GM19455 (cell line): ENCODE data around the gene TWIST1.

Experiments used
- ATAC-seq: cut with Tn5 transposase; IDR thresholded peaks from one replicate; pipeline ENCODE4 v1.9.1; 2021; ENCODE audit not compliant: unreplicated experiment

The TWIST1 gene

DNA sequence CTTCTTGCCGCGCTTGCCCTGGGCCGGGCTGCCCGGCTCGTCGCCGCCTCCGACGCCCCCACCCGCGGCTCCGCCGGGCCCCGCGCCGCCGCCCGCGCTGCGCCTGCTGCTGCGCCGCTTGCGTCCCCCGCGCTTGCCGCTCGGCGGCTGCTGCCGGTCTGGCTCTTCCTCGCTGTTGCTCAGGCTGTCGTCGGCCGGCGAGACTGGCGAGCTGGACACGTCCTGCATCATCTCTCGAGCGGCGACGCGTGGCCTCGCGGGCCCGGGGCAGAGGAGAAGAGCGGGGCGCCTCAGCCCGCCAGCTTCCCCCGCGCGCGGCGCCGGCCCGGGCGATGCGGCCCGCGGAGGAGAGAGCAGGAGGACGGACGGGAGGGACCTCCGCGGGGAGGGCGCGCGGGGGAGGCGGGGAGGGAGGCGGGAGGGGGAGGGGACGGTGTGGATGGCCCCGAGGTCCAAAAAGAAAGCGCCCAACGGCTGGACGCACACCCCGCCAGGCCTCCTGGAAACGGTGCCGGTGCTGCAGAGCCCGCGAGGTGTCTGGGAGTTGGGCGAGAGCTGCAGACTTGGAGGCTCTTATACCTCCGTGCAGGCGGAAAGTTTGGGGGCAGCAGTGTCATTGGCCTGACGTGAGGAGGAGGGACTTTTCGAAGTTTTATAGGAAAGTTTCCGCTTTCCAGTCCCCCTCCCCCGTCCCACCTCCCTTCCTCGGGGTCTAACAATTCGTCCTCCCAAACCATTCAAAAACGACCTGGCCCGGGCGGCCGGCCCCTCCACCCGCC lies at the start of gene TWIST1:
Gene TWIST1, minus strand, starts transcription at position 546 of the 779 bp plus-strand sequence. Its CDS starts 315 bp downstream, at position 231.
- ATAC-seq: no peak

DNA sequence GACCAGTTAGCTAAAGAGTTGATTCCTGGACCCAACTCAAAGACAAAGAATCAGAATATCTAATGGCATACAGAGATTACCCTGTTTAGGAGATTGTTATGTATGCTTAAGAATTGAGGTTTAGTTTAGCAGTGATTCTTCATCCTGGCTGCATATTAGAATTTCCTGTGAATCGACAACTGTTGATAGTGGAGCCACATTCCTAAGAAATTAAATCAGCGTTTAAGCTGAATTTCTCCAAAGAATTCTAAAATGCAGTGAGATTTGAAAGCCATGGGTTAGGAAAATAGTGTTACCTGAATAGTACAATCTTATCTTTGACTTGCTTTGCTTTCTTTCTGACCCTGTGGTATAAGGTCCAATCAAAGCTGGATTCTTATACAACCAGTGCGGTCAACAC lies 44.2 kb upstream of the TWIST1 start:
- ATAC-seq: no peak

DNA sequence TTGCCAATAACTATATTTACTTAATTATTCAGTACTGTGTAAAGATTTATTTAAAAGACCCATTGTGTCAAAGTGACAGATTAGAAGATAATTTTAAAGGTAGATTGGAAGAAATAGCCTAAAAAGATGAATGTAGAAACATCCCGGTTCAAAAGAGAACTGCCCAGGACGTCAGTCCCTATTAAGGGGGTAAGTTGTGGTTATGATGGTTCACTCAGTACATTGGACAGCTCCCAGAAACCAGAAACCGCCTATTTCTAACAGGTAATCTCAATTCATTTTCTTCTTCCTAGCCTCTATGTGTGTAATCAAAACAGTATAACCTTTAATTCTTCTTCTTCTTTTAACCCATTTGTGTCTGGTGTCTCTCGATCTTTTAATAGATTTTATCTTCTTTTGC lies 29.3 kb upstream of the TWIST1 start:
- no peak for ATAC-seq

DNA sequence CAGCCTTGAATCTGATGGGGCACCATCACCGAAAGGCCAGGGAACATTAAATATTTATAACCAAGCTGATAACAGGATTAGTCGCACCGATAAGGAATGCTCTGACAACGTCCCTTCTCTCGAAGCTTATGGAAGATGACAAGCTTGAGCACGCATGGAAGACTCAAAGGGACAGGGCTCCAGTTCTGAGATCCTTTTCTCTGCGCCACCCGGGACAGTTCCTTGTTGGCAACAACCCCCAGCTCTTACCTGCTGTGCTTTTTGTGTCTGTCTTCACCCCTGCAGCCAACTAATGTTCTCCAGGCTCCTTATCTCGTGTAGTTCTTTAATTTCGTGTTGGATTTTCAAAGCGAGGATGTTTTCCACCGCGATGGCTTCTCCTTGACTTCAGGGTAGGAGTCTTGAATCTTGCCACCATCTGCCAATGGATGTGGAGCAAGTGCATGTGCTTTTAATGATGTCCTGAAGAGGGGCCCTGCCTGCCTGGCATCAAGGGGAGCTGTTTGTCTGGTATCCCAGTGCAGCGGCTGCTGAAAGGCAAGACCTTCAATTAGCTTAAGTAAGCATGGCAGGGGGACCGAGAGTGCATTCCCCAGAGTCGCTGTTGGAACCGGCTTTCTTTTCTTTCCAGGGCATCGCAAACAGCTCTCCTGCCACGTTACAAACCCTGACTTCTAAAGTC lies 28.1 kb upstream of the TWIST1 start:
- no peak for ATAC-seq

DNA sequence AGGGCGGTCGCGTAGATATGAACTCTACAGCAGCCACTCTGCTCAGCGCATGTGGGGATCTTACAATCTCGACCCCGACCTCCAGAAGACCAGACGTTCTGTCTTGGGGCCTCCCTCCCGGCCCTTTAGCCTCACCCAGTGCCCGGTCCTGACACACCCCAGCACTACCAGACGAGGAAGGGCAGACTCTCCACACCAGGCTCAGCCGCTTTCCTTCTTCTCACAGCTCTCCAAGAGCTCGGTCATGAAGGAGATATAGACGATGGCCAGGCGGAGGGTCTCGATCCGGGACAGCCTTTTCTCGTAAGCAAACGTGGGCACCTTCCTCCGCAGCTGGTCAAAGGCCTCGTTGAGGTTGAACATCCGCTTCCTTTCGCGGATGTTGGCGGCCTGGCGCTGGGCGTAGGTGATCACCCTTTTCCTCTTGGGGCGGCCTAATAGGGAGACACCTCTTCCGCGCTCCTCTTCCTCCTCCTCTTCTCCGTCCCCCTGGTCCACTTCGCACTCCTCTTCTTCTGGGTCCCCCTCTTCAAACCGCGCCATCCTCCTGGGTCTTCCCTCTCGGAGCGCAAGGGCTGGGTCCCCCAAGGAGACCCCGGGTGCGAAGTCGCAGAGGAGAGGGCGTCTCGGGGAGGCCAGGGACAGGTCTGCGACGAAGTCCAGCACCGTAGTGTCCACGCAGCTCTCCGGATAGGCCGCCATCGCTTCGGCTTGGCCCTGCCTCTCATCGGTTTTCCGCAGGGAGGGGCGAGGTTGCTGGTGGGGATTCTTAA lies 27.4 kb upstream of the TWIST1 start, which contains the start of gene FERD3L:
Gene FERD3L, minus strand, starts transcription at position 761 of the 773 bp plus-strand sequence. Its CDS starts 59 bp downstream, at position 702.
- ATAC-seq: no peak

DNA sequence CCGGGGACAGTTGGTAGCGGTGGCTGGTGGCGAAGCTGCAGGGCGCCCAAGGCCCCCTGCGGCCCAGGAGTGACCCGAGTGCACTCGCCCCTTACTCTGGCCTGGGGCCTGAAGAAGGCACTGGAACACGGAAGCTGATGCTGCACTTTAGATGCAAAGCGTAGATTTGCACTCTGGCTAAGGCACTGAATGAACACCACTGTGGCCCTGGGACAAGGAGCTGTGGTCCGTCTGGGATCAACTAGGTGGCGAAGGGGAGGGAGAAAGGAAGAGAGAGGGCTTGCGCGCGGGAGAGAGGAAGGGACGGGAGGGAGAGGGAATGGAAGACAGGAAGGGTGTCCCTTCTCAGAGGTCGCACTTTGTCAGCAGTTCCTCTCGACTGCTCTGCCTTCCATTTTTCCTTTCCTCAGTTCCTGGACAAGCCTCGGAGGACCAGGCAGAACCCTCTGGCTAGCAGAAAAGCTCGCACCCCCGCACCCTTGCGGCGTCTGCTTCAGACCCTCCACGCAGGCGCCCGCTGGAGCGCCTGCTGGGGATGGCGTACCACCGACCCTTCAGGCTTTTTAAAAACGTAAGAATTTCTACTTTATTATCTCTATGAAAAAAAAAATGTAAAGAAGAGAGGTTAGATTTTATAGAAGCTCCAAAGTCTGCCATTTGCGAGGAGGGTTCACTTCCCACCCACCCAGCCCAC lies 26.6 kb upstream of the TWIST1 start:
- no peak for ATAC-seq

DNA sequence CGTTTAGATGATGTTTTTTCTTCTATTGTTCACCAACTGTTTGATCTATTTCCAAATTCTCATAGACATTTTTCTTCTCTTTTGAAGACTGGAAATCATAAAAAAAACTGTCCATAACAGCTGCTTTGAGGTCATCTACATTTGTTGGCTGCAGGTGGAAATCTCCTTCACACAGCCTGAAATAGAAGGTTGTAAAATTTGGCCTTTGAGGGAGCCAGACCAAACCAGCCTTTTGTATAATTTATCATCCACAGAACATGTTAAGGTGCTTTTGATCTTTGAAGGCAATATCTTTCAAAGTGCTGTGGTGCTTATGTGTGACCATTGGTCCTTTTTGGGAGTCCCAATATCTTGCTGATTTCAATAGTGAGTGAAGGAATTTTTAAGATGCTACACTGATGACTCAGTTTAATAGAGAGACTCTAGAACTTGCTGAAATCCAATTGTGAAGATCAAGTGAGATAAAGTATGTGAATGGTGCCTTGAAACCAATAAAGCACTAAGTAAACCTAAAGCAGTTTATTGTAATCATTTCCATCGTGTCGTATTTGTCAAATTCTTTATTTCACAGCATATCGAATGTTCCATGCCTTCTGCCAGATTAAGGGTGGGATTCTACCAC lies 22.4 kb upstream of the TWIST1 start:
- ATAC-seq: no peak

DNA sequence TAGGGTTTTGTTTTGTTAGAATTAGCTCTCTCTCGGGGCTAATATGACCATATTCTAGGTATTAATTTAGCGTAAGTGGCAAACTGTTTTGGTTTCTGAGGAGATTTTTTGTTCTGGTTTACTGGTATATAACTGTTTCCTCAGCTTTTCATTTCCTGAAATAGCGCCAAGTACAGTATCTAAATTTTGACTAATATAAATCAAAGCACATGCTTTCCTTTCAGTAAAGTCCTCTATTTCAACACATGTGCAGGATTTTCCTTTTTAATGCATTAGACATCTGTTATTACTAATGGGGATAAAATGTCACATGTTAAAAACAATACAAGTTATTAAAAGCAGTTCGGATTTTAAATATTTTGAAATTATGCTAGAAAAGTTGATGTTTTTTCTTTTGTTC lies 16.4 kb upstream of the TWIST1 start:
- no peak for ATAC-seq

DNA sequence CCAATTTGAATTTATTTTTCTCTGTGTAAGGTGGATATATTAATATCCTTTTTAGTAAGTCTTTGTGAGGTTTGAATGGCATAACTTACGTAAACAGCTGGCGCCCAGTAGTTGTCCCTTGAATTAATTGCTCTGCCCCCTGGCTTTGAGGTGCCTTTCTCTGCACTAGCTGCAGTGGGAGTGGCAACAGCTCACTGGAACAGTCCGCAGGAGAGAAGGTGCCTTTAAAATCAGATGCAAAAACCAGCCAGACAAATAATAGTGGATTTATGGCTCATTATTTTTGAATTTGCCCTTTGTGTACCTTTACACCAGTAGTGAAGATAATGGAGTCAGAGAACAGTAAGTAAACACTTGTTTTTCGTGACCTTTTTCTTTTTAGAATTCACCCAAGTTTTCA lies 16.0 kb upstream of the TWIST1 start:
- no peak for ATAC-seq

DNA sequence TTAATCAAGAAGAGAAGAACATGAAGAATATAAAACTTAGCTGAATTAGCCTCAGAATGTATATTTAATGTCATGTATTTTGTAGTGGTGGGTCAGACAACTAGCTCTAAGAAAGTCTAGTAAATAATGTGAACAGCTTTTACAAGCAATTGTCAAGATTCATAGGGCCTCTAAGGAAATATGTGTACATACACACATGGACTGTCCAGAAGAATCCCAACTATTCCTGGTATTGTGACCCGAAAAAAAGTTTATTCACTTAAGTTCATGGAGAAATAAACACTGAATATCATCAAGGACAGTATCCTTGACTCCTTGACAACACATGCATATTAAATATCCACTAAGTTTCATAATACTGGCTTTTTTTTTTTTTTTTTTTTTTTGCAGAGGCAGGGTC lies 11.4 kb upstream of the TWIST1 start:
- no peak for ATAC-seq

DNA sequence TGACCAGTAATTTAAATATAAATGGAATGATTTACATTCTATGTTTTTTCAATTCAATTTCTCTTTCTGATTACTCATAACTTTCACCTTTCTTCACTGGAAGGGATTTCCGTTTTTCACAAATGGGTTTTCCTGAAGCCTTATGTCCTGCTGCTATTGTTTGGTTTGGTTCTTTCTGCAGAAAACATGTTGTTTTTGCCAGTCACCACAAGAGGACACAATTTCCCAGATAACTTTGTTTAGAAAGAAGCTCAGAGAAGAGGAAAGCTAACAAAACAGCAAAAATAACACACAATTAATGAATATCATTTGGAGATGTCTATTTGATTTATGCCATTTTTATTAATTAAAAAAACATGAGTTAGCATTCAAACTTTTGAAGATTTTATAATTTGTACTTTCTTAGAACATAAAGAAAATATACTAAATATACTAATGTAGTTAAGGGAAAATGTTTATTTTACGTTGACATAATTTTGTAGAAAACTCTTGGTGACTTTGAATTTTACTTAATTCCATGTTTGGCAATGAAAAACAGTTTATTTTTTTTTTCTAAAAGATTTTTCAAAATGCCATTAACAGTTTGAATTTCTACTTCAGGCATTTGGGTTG lies 4.6 kb upstream of the TWIST1 start:
- no peak for ATAC-seq

DNA sequence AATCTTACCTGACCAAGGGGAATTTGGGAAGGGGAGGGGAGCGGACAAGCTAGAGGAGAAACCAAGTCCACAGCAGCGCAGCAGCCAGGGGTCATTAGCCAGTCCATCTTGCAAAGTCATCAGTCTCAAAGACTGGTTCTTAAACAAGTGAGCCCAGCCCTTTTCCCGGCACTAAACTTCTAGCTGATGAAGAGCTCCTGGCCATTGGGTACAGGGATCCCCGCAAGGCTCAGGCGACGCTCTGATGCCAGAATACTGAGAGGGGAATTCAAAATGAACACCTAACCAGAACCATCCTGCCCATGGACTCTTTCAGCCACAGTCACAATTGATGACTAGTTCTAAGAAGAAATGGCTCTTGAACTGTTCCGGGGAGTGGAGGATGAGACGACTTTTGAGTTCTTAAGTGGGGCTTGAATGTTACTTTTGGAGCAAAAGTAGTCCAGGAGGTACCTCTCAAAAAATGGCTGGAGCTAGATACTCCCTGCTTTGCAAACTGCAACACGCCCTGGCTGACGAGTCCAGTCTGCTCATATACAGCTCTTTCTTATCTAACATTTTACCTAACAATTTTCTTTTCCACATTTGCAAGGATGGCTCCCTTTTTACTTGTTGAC lies 2.5 kb upstream of the TWIST1 start:
- ATAC-seq: no peak

DNA sequence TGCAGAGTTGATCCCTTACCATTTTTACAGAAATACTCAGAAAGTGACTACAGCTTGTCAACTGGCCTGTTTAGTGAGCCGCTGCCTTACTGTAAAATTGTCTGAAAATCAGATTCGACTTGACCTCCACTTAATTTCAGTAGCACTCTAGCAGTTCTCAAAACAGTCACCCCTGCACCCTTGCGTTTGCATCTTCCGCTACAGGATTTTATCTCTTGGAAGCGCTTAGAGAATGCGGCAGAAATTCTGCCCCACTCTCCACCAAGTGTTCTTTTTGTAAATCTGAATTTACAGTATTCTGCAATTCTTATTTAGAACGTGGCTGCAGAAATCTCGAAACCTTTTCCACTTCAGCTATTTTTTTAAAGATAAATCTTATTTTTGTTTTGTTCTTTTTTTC lies 1.9 kb upstream of the TWIST1 start:
- no peak for ATAC-seq

DNA sequence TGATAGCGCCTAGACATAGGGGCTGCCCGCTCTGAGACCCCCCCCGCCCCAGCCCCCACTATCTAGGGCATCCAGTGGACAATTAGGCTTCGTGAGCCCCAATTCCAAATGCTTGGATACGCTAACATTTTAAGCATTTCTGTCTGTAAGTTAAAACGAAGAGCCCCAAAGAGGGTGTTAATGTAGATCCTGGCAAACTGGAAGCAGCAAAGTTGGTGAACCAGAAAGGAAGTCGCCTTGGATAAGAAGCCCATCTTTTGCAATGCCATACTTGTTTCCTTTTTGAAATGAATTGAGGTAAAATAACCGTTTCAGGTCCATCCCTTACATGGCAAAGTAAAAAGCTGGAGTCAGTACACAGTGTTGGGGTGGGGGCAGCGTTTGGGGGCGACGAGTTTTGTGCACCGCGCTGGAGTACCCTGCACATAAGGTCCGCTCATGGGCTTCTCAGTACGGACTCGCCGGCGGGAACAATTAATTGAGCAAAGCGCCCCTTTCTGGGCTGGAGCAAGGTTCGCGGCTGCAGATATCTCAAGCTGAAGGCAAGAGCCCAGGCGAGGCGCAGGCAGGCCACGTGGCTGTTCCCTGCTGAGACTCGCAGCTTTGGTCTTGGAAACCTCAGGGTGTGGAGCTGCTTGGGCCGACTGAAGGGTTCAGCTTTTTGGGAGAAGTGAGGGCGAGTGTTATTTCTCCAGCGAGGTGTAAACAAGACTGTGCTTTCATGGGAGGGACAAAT lies 1.4 kb upstream of the TWIST1 start:
- no peak for ATAC-seq

DNA sequence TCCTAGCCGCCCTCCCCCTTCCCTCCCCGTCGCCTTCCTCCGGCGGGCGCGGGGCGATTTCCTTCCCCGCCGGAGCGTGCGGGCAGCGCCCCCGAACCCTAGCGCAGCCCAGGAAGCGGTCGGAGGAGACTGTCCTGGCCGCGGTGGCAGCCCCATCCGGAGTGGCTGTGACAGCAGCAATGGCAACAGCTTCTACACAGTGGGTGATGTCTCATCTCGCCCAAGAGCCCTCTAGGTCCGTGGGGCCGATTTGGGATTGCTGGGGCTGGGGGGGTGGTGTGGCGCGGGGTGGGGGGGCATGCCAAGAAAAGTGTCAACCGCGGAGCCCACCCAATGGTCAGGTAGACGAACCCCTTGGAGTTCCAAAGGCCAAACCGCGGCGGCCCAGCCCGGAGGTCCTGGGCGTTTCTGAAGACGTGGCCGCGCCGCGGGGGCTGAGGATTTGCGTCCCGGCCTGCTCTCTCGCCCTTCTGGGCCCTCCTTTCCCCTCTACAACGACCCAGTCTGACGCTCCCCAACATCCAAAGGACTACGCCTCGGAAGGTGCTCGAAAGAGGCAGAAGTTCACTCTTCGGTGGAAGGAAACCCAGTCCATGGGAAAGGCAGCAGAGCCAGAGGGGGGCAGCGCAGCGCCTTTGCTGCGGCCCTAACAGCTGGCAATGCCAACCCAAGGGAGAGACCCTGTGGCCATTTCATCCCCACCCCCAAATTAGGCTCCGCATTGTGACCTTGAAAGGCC lies 603 bp upstream of the TWIST1 start:
- ATAC-seq: no peak

DNA sequence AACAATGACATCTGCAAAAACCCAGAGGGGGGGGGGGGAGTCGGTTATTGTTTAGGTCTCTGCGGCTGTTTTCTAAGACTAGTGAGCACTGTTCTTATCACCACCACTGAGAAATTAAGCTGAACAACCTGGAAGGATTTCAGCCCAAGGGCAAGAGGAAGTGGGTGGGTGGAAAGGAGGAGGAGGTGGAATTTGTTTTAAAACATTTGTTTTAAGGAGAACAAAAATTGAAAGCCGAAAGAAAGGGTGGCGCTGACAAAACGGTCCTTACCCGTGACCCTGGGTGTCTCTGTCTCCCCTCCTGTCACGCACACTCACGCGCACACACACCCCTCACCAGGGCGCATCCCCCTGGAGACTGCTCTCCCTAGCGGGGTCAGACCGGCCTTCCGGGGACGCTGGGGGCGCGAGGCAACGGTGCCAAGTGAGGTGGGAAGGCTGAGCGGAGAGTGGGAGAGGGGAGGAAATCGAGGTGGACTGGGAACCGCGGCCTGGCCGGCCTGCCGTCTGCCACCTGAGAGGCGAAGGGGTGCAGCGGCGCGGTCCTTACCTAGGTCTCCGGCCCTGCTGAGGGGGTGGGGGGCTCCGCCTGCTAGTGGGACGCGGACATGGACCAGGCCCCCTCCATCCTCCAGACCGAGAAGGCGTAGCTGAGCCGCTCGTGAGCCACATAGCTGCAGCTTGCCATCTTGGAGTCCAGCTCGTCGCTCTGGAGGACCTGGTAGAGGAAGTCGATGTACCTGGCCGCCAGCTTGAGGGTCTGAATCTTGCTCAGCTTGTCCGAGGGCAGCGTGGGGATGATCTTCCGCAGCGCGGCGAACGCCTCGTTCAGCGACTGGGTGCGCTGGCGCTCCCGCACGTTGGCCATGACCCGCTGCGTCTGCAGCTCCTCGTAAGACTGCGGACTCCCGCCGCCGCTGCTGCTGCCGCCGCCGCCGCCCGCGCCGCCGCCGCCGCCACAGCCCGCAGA lies 1.0 kb downstream of the TWIST1 start:
- no peak for ATAC-seq

DNA sequence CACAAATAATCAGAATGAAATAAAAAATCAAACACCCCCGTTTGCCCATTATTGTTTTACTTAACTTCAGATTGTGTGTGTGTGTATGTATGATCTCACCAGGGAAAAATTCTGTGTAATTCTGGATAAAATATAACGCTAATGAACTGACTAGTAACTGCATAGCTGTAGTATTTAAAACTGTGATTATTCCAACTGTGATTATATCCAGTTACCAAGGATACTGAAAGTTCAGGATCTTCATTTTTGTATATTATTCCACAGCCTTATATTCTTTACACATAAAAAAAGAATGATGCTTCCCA lies 2.9 kb downstream of the TWIST1 start:
- no peak for ATAC-seq
